GM23338 (cell line): Measurements from ENCODE around the gene ADGRV1.

ENCODE experiments used
- CREB1 ChIP-seq: fragments of 250-450 bp; sonication (Bioruptor Pico); IDR thresholded peaks from 2 replicates; pipeline ENCODE4 v1.5.0; 2020; ENCODE audit warnings: low read depth, mild to moderate bottlenecking, moderate library complexity
- EZH2 ChIP-seq: fragments of 200-600 bp; sonication (generic); IDR thresholded peaks from one replicate; pipeline ENCODE4 v1.8.0; 2017; ENCODE audit warnings: antibody characterized with exemption, mild to moderate bottlenecking, low read depth; ENCODE audit not compliant: unreplicated experiment
- EZH2phosphoT487 ChIP-seq: fragments of 200-600 bp; sonication (generic); IDR thresholded peaks from one replicate; pipeline ENCODE4 v1.8.1; 2018; ENCODE audit warnings: antibody characterized with exemption; ENCODE audit not compliant: unreplicated experiment
- JUNB ChIP-seq: IDR thresholded peaks from one replicate; pipeline ENCODE4 v1.6.1; 2016; ENCODE audit warnings: antibody characterized with exemption; ENCODE audit not compliant: unreplicated experiment
- NANOG ChIP-seq: IDR thresholded peaks from 2 replicates; pipeline ENCODE4 v1.6.1; 2016; ENCODE audit warnings: antibody characterized with exemption, borderline replicate concordance
- POLR2AphosphoS5 ChIP-seq: IDR thresholded peaks from 2 replicates; pipeline ENCODE4 v1.6.1; 2016; ENCODE audit warnings: antibody characterized with exemption, low read depth
- ZNF331 ChIP-seq: fragments of 250-450 bp; sonication (Bioruptor Pico); IDR thresholded peaks from 2 replicates; pipeline ENCODE4 v1.5.0; 2020; ENCODE audit warnings: low read depth, mild to moderate bottlenecking, moderate library complexity
- TF ChIP-seq, protein P1 (sequence below), 2 experiments: fragments of 200-600 bp in 1 of 2; sonication (generic) in 1 of 2; conservative IDR thresholded peaks; 2 replicates each; pipeline versions ENCODE4 v1.5.1 to v1.6.1; 2016 to 2017; ENCODE audit warnings: antibody characterized with exemption in 2 of 2, low read depth in 2 of 2, mild to moderate bottlenecking in 2 of 2, moderate library complexity in 1 of 2
- TF ChIP-seq, protein P2 (sequence below): IDR thresholded peaks from one replicate; pipeline ENCODE4 v1.6.1; 2018; ENCODE audit warnings: antibody characterized with exemption; ENCODE audit not compliant: unreplicated experiment
- TF ChIP-seq, protein P3 (sequence below): IDR thresholded peaks from 2 replicates; pipeline ENCODE4 v1.6.1; 2016; ENCODE audit warnings: antibody characterized with exemption

DNA sequence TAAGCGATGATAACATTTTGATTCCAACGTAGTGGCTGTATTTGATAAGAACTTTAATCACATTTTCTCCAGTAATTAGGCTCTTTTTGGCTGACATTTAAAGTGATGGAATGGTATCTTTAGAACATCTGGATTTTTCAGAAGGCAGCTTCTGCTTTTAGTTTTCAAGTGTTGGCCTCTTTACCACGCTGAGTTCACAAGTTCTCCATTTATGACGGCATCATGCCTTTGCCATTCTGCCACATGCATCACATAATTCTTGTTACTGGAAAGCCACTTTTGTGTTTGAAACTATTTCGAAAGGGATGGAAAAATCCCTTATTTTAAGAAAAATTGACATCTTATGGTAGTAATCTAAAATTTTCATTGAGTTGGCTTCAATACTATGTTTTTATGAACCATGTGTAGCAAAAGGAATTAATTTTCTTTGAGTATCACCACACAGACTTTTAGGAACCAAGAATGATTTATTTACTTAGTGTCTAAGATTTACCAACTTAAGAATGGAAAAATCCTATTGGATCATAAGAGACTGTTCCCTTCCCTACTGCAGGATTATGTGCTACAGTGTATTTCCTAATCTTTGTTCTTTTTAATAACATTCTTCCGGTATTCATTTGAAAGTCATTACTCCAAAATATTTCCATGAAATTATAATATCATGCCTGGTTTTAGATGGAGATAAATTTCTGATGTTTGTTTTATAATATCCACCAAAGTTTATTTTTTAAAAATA lies 344.2 kb downstream of the ADGRV1 start:
- TF ChIP-seq, protein P1, sequence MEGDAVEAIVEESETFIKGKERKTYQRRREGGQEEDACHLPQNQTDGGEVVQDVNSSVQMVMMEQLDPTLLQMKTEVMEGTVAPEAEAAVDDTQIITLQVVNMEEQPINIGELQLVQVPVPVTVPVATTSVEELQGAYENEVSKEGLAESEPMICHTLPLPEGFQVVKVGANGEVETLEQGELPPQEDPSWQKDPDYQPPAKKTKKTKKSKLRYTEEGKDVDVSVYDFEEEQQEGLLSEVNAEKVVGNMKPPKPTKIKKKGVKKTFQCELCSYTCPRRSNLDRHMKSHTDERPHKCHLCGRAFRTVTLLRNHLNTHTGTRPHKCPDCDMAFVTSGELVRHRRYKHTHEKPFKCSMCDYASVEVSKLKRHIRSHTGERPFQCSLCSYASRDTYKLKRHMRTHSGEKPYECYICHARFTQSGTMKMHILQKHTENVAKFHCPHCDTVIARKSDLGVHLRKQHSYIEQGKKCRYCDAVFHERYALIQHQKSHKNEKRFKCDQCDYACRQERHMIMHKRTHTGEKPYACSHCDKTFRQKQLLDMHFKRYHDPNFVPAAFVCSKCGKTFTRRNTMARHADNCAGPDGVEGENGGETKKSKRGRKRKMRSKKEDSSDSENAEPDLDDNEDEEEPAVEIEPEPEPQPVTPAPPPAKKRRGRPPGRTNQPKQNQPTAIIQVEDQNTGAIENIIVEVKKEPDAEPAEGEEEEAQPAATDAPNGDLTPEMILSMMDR (conservative IDR thresholded peaks at IDR 0.05; ENCODE audit: low read depth in 2 of 2) = no peak
- TF ChIP-seq ZNF331 (CRISPR knock-in tag) (no peak), POLR2AphosphoS5 (no peak), EZH2 (no peak), NANOG (no peak), JUNB (no peak), CREB1 (no peak), EZH2phosphoT487 (no peak)
- TF ChIP-seq, protein P2, sequence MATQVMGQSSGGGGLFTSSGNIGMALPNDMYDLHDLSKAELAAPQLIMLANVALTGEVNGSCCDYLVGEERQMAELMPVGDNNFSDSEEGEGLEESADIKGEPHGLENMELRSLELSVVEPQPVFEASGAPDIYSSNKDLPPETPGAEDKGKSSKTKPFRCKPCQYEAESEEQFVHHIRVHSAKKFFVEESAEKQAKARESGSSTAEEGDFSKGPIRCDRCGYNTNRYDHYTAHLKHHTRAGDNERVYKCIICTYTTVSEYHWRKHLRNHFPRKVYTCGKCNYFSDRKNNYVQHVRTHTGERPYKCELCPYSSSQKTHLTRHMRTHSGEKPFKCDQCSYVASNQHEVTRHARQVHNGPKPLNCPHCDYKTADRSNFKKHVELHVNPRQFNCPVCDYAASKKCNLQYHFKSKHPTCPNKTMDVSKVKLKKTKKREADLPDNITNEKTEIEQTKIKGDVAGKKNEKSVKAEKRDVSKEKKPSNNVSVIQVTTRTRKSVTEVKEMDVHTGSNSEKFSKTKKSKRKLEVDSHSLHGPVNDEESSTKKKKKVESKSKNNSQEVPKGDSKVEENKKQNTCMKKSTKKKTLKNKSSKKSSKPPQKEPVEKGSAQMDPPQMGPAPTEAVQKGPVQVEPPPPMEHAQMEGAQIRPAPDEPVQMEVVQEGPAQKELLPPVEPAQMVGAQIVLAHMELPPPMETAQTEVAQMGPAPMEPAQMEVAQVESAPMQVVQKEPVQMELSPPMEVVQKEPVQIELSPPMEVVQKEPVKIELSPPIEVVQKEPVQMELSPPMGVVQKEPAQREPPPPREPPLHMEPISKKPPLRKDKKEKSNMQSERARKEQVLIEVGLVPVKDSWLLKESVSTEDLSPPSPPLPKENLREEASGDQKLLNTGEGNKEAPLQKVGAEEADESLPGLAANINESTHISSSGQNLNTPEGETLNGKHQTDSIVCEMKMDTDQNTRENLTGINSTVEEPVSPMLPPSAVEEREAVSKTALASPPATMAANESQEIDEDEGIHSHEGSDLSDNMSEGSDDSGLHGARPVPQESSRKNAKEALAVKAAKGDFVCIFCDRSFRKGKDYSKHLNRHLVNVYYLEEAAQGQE = no peak
- TF ChIP-seq, protein P3, sequence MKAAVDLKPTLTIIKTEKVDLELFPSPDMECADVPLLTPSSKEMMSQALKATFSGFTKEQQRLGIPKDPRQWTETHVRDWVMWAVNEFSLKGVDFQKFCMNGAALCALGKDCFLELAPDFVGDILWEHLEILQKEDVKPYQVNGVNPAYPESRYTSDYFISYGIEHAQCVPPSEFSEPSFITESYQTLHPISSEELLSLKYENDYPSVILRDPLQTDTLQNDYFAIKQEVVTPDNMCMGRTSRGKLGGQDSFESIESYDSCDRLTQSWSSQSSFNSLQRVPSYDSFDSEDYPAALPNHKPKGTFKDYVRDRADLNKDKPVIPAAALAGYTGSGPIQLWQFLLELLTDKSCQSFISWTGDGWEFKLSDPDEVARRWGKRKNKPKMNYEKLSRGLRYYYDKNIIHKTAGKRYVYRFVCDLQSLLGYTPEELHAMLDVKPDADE = no peak
